SJSA1 (cell line): ENCODE measurements around the gene ROBO2. TPM values are rescaled to one million over a fixed set of nuclear protein-coding genes. Genes with fewer than 3 reads are reported as not detected.

Experiments used
- DNase-seq, 2 experiments: peaks; one replicate each; pipeline ENCODE4 v3.0.0-alpha.2; 2015 to 2020; ENCODE audit warnings: low spot score in 2 of 2, low read depth in 1 of 2
- H3K27ac ChIP-seq: fragments of 250-450 bp; sonication (Bioruptor Pico); 2 replicates; pipeline ENCODE4 v1.5.1; 2020; ENCODE audit warnings: mild to moderate bottlenecking, moderate library complexity
- H3K27me3 ChIP-seq: fragments of 250-450 bp; sonication (Bioruptor Pico); replicated peaks from 2 replicates; pipeline ENCODE4 v1.5.1; 2020; ENCODE audit warnings: mild to moderate bottlenecking, moderate library complexity
- H3K36me3 ChIP-seq: fragments of 250-450 bp; sonication (Bioruptor Pico); 2 replicates; pipeline ENCODE4 v1.5.1; 2020; ENCODE audit warnings: mild to moderate bottlenecking
- H3K4me1 ChIP-seq: fragments of 250-450 bp; sonication (Bioruptor Pico); replicated peaks from 2 replicates; pipeline ENCODE4 v1.6.1; 2021; ENCODE audit warnings: mild to moderate bottlenecking
- H3K4me3 ChIP-seq: fragments of 250-450 bp; sonication (Bioruptor Pico); 2 replicates; pipeline ENCODE4 v1.5.1; 2020; ENCODE audit warnings: mild to moderate bottlenecking
- H3K9me3 ChIP-seq: fragments of 250-450 bp; sonication (Bioruptor Pico); replicated peaks from 2 replicates; pipeline ENCODE4 v1.5.1; 2020; ENCODE audit warnings: mild to moderate bottlenecking
- total RNA-seq: library from RNA; depleted of rRNA; stranded (reverse); fragments of >200 nt; shearing (Covaris generic); gene quantifications from 2 replicates; pipeline ENCODE4 v1.2.3, GENCODE V29; 2014

ROBO2 gene
- total RNA-seq, 1 experiment from 2014 or later, result not detected

DNA sequence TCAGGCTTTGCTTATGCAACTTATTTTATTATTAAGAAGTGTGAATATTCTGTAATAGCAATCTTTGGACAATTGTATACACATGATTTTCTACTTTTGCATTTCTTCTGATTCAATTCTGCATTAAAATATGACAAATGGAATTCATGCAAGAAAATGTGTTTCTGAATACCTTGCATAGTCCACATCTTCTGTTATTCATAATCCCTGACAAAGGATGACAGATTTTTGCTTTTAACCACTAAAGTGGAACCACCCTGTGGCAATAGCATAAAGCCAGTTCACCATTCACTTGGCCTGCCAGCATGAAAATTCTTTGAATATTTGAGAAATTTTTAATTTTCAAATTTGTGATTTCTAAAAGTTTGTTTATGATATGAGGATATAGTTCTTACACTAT, 397.0 kb downstream of the ROBO2 start:
- Histone ChIP-seq H3K4me3 (no peak overlapping the region), H3K27ac (no peak overlapping the region), H3K9me3 (no peaks in the 10 kb centered on the region), H3K36me3 (no peaks in the 10 kb centered on the region), H3K4me1 (no peaks in the 10 kb centered on the region), H3K27me3 (no peaks in the 10 kb centered on the region)
- no peak for DNase-seq

DNA sequence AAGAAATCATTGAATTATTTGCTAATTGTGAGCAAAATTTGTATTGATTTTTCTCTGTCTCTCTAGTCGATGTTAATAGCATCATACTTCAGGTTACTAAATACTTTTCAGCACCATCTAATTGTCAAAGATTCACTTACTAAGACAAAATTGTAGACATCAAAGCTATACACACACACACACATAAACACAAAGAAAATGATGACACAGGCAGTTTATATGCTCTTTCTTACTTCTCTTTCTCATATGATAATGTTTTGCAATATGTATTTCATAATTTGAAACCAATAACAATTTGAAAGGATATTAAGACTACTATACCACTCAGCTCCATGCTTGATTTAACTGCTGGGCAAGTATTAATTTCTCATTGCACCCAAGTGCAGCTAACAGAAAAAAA, 406.2 kb downstream of the ROBO2 start:
- DNase-seq, result no peak
- Histone ChIP-seq H3K4me1 (no peaks in the 10 kb centered on the region), H3K27ac (no peak overlapping the region), H3K36me3 (no peaks in the 10 kb centered on the region), H3K27me3 (no peaks in the 10 kb centered on the region), H3K4me3 (no peak overlapping the region), H3K9me3 (no peaks in the 10 kb centered on the region)

DNA sequence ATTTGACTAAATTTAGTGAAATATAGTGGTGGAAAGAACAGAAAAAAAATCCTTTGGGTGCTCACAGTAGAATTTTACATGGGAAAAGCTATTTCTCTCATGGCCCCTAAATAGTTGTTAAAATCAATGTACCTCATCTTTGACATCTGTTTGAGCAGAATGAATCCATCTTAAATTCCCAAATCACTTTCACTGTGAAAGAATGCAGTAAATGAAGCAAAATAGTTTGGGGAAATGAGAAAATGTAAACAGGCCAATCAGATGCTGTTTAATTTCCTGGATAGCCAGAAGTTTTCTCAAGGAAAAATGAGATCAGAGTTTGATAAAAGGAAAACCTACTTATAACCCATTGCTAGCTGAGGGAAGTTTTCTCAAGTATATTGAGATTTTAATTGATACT, 406.9 kb downstream of the ROBO2 start:
- Histone ChIP-seq H3K4me3 (no peak overlapping the region), H3K9me3 (no peaks in the 10 kb centered on the region), H3K27me3 (no peaks in the 10 kb centered on the region), H3K4me1 (no peaks in the 10 kb centered on the region), H3K27ac (no peak overlapping the region), H3K36me3 (no peaks in the 10 kb centered on the region)
- DNase-seq, result no peak

DNA sequence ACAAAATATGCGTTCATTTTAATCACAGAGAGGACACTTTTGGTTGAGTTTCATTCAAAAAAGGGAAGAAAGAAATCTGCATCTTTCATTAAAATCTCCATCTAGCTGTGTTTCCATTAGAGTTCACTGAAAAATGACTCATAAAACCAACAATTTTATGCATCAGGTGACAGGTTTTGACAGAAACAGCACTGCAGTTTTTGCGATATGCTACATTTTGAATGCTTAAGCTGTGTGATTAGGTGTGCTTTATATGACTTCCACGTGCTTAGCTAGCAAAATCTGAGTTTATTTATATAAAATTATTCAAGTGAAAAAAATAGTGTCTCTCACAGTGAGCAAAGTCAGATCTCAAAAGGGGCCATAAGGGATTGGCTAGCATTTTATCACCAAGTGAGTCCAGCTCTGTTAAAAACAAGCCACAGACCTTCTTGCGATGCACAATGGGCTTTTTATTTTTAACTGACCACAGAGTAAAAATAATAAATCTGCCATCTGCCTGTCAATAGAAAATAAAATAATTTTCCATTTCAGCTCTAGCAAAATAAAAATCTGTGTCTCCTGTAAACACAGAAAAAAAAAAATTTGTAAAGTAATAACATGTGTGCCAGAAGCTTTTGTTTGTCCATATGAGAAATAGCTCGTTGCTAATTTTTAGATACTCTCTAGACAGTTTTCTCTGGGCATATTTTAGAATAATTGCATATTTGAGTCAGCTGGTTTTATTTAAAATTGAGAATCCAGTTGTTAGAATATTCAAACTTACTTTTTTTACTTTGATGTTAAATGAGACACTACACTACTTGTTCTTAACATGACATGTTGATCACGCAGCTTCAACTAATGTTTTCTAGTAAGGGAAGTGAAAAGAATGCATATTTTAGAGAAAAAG, 409.8 kb downstream of the ROBO2 start:
- no peak overlapping the region for H3K27ac ChIP-seq
- H3K4me3 ChIP-seq, result no peak overlapping the region
- DNase-seq, result no peak
- H3K9me3 ChIP-seq, result no peaks in the 10 kb centered on the region
- H3K27me3 ChIP-seq, result no peaks in the 10 kb centered on the region
- no peaks in the 10 kb centered on the region for H3K4me1 ChIP-seq
- H3K36me3 ChIP-seq, result no peaks in the 10 kb centered on the region

DNA sequence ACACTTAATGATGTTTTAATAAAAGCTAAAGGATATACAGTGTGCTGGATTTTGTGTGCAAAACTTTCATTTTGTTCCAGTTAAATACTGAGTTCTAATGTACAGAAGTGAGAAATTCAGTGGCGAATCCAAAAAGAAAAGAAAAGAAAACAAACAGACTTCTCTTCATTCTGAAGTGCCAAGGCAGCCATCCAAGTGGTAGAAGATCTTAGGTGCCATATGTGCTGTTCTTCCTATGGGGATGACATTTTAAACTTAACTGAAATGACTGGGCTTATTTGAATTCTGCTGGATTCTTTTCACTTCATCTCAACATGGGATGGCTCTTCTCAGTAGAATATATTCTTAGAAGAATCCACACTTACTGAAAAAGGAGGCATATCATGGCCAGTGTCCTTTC, 416.5 kb downstream of the ROBO2 start:
- no peaks in the 10 kb centered on the region for H3K4me1 ChIP-seq
- DNase-seq, result no peak
- no peak overlapping the region for H3K4me3 ChIP-seq
- H3K36me3 ChIP-seq, result no peaks in the 10 kb centered on the region
- H3K27me3 ChIP-seq, result no peaks in the 10 kb centered on the region
- H3K9me3 ChIP-seq, result no peaks in the 10 kb centered on the region
- H3K27ac ChIP-seq, result no peak overlapping the region

DNA sequence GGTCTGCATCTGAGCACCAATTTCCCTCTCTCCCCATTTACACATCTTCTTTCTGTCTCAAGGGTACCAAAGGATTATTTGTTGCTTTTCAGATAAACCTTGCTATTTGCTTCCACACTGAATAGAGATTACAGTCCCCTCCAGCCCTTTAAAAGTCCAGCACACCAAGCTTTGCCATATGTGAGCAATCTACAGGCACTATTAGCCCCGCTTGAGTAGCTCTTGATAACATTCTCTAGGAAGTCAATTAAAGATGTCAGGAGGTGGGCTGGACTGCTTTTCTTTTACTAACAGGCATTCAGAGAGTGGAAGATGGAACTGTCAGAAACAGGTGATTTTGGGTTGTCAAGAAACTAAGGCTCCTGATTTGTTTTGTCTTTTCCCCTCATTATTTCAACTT, 417.0 kb downstream of the ROBO2 start:
- Histone ChIP-seq H3K27ac (no peak overlapping the region), H3K4me1 (no peaks in the 10 kb centered on the region), H3K27me3 (no peaks in the 10 kb centered on the region), H3K9me3 (no peaks in the 10 kb centered on the region), H3K4me3 (no peak overlapping the region), H3K36me3 (no peaks in the 10 kb centered on the region)
- no peak for DNase-seq

DNA sequence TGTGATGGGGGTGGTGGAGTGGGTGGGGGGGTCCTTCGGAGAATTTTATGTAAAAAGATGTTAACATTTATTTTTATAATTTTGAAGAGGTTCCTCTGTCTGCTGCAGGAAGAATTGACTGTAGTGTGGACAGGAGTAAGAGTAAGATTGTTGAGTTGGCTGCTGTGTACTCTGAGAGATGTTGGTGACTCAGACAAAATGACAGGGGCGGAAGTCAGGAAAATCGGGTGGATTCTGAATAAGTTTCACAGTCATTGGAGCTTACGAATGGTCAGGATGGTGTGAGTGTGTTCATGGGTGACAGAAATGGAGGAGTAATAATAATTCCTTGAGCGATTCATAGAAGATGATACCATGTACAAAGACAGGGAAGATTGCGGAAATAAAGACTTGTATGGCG, 420.0 kb downstream of the ROBO2 start:
- Histone ChIP-seq H3K4me3 (no peak overlapping the region), H3K27ac (no peak overlapping the region), H3K36me3 (no peaks in the 10 kb centered on the region), H3K4me1 (no peaks in the 10 kb centered on the region), H3K27me3 (no peaks in the 10 kb centered on the region), H3K9me3 (no peaks in the 10 kb centered on the region)
- DNase-seq, result no peak

DNA sequence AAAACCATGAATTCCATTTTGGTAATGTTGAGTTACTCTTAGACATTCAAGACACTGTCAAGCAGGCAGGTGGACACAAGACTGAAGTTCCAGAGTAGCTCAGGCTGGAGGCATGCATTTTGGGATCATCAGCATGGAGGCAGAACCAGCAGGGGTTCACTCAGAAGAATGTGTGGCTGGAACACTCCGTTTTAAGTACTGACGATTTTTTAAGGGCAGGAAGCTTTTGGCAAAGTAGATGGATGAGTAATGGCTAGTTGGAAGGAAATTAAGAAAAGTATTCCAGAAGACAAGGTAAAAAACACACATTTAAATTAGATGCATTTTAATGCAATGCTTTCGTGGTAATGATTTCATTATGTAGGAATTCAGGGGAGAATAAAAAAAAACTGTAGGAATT, 420.4 kb downstream of the ROBO2 start:
- DNase-seq, result no peak
- no peak overlapping the region for H3K4me3 ChIP-seq
- no peaks in the 10 kb centered on the region for H3K9me3 ChIP-seq
- H3K27me3 ChIP-seq, result no peaks in the 10 kb centered on the region
- no peak overlapping the region for H3K27ac ChIP-seq
- H3K36me3 ChIP-seq, result no peaks in the 10 kb centered on the region
- H3K4me1 ChIP-seq, result no peaks in the 10 kb centered on the region

DNA sequence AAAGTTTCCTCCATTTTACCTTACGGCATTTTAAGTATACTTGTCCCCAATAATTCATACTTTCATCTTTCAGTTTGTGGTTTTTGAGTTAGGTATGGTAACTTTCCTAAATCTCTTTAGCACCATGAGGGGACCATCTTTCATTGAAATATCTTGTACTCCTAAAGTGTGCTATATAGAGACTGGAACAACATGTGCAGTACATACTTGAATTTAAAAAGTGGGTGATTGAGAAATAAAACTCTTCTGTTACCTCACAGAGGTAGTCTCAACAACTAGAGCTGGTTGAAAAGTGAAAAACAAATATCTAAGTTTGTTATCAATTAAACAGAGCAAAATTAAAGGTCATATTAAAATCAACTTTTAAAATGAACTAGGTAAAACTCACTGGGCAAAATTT, 423.1 kb downstream of the ROBO2 start:
- H3K4me3 ChIP-seq, result no peak overlapping the region
- H3K4me1 ChIP-seq, result no peaks in the 10 kb centered on the region
- no peak overlapping the region for H3K27ac ChIP-seq
- DNase-seq, result no peak
- no peaks in the 10 kb centered on the region for H3K27me3 ChIP-seq
- H3K36me3 ChIP-seq, result no peaks in the 10 kb centered on the region
- no peaks in the 10 kb centered on the region for H3K9me3 ChIP-seq

DNA sequence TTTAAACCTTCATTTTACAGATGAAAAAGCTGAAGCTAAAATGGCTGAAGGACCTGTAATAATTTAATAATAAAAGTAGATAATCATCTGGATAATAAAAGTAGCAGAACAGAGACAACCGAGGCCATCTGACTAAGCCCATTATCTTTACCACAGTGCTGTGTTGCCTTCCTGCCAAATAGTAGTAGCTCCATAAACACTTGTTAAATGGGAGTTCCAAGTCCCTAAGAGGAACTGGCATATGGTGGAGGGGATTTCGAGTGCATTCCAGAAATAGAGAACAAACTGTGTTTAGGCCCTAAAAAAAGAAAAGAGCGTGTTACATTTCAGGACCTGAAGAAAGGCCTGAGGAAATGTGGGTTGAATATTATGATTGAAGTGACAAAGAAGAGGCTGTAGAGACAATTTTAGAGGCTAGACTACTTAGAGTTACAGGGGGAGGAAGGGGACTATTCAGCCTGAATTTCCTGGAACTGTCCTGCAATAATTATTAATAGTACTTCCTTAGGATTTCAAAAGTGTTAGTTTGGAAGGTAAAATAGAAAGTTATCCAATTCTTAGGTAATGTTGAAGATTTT, 424.3 kb downstream of the ROBO2 start:
- no peak for DNase-seq

DNA sequence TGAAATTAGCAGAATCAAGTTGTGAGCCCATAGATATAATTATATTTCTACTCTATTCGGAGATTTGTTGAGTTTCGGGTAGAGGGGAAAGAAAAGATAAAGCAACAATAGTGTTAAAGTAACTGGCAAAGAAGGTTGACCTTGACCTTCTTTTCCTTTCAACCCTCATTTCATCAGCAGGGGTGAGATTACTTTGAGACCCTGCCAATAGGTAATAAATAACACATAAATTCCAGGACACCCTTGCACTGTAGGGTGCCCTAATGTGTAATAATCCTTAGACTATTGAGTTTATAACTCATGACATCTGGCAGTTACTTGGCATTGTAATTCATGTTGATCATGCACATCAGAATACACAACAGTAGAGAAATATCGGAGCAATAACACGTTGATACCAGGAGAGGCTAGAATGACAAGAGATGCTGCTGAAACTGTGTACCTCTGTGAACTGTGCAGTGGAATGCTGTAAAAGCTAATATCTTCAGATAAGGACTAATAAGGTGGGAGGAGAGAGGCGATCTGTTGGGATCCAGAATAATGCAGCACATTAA, 426.7 kb downstream of the ROBO2 start:
- Histone ChIP-seq H3K4me3 (no peak overlapping the region), H3K27me3 (no peaks in the 10 kb centered on the region), H3K9me3 (no peaks in the 10 kb centered on the region), H3K36me3 (no peaks in the 10 kb centered on the region), H3K4me1 (no peaks in the 10 kb centered on the region), H3K27ac (no peak overlapping the region)
- no peak for DNase-seq

More for the DNA sequence above, 424.3 kb downstream of the ROBO2 start:
- no peak overlapping the region for H3K27ac ChIP-seq
- no peaks in the 10 kb centered on the region for H3K9me3 ChIP-seq
- no peaks in the 10 kb centered on the region for H3K27me3 ChIP-seq
- no peak overlapping the region for H3K4me3 ChIP-seq
- H3K36me3 ChIP-seq, result no peaks in the 10 kb centered on the region
- no peaks in the 10 kb centered on the region for H3K4me1 ChIP-seq

DNA sequence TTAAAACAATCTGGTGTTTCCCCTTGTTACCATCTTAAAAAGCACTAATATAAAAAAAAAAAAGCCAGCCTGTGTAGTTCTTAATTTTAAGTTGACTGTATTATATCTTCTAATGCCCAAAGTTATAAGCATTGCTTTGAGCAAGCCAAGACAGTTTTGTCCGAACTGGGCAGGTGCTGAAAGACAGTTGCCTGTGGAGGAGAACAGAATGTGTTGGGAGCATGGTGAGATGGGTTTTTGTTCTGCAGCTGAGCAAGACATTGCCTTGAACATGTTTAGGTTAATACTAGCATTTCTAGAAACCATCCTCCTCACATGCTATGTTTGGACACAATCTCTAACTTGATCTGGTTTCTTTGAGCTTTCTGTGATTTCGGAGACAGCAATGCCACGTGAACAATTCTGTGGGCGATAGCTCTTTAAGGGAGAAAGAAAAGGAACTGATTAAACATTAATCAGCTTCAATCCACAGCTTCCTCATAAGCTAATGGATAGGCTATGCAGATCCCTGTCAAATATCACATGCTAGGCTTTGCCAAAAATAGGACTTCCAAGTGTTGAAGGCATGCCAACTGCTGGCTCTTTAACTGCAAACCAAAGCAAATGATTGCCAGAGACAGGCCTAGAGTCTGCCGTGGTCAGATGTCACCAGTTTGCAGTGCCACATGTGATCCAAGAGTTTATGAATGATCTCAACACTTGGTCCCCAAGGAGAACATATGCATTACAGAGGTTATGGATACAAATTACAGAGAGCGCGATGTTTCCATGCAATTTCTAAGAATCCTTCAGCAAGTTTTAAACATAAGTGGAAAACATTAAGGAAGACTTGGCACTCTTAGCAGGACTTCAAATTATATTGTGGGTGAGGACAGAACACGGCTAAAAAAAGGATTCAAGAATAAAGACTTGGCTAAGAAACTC, 428.1 kb downstream of the ROBO2 start:
- Histone ChIP-seq H3K4me1 (no peaks in the 10 kb centered on the region), H3K27ac (no peak overlapping the region), H3K27me3 (no peaks in the 10 kb centered on the region), H3K9me3 (no peaks in the 10 kb centered on the region), H3K4me3 (no peak overlapping the region), H3K36me3 (no peaks in the 10 kb centered on the region)
- DNase-seq, result no peak

DNA sequence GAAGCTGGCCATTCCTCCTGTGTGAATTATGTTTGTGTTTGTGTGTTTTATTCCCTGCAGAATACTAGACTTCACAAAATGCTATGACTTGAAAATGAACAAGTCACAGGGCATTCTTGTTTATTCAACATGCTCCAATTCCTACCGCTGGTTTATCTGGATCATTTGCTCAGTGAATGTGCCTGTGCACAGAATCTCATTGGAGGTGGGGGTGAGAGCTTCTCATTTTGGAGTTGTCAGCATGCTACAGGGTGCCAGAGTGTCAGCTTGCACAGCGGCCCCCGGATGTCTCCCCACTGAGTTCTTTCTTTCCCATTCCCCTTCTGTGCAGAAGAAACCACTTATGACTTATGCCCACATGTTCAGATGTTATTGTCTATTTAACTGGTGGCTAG, 428.7 kb downstream of the ROBO2 start:
- Histone ChIP-seq H3K36me3 (no peaks in the 10 kb centered on the region), H3K27ac (no peak overlapping the region), H3K4me3 (no peak overlapping the region), H3K27me3 (no peaks in the 10 kb centered on the region), H3K4me1 (no peaks in the 10 kb centered on the region), H3K9me3 (no peaks in the 10 kb centered on the region)
- DNase-seq, result no peak

DNA sequence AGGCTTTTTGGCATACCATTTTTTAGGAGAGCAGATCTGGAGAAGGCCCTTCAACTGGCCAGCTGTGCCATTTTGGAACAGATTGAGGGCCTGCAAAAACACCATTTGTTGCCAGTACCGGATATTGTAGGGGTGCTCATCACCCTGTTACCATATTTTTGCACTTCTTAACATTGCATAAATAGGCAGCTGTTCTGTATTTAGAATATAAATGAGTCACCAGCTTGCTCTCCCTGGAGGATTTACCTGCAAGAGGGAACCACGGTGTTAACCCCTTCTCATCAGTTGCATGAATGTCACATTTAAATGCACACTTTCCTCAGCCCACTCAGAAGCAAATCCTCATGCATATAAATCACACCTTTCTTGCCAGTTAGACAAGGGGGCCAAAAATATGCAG, 435.6 kb downstream of the ROBO2 start:
- Histone ChIP-seq H3K27ac (no peak overlapping the region), H3K4me1 (no peaks in the 10 kb centered on the region)
- DNase-seq, result no peak

More for the DNA sequence above, 435.6 kb downstream of the ROBO2 start:
- H3K36me3 ChIP-seq, result no peaks in the 10 kb centered on the region
- H3K9me3 ChIP-seq, result no peaks in the 10 kb centered on the region
- no peaks in the 10 kb centered on the region for H3K27me3 ChIP-seq
- no peak overlapping the region for H3K4me3 ChIP-seq
